Stimulated activated CD8-positive, alpha-beta memory T cell treated with anti-CD3 and anti-CD28 coated beads, Interleukin-4, amount 100 ng/mL, for 24 hours (primary cell): ENCODE measurements around the gene POLR3GL.
A peak's percentile ranks its signal among the peaks of the same experiment; 100 is the strongest.

Experiments used
- DNase-seq: peaks from one replicate; pipeline ENCODE4 v3.0.0-alpha.2; 2020; ENCODE audit warnings: low read depth

Gene POLR3GL

DNA sequence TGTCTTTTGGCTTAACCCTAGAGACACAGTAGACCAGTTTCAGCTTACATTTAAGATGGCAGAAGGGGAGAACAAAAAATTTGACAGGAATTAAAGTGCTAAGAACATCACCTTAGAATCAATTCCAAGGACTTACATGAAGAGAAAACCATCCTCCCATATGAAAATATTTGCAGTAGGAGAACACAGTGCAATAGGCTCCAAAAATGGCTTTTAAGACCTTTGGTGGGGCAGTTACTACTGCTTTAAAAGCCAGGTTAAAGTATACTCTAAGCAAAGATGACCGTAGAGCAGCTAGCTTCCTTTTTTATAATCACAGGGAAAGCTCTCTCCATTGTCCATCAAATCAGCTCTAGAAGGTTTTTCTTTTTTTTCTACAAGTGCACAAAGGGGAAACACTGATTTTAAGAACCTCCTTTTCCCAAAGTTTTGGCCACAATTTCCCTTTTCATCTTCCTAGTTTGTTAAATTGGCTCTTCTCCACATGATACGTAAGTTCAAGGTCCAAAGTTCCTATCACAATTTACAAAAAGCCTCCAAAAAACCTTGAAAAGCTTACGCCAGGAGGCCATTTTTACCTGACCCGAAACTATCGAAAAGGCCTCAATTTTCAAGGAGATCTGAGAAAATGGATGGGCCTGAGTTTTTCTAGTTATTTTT lies 28.6 kb downstream of the POLR3GL start:
- DNase-seq, result no peak

DNA sequence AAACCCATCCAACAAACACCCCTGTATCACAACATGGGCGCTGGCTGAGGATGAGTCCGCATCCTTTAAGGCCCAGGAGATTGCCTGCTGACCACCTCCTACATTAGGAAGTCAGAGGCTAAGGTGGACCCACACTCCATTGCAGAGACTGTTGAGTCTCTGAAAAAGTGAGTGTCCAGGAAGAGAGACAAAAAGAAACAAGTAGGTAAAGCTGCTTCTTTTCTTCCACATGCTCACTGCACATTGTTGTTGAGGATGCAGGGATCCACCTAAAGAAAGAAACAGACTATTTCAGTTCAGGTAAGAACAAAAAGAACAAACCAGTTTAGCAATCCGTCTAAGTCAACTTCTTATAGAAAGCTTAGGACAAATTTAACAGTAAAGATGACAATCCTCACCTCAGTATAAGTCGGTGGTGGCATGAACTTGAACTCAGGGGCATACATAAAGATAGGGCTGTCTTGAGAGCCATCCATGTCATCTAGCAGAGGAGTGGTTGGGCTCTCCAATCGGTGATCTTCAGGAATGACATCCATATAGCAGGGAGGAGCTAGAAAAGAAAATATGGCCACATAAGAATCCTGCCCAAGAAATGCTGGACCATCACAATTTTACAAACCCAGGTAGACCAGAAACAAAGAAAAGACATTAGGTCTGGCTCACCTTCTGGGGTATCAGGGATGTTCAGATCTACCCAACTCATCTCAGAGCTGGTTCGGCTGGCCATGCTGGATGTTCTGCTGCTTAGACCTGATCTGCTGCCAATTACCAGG lies 29.3 kb downstream of the POLR3GL start:
- DNase-seq, result no peak

DNA sequence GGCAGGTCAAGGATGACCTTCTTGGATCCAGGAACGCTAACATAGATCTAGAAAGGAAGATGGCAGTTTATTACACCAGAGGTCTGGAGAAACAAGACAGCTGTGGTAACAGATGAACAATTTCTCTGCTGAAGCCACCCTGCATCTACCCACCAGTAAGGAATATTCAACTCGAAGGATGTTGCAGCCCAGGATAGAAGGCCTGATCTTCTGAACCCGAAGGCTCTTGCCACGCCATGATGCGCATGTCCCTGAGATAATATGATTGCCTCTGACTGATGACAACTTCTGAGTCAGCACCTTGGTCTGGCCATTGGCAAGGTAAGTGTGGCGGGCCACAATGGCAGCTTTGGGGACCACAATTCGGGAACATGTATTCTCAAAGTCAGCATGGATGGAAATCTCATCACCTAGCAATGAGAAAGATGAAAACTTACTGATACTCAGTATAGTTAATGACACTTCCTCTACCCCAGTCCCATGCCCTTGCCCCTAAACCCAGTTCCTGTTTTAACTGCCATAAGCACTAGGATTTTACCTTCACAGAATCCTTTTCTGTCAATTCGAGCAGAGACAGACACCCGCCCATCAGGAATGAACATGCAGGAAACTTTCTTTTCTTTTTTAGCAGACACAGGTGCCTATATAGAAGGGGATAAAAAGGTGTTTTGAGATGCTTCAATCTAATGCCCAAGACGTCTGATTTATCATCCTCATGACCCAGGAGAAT lies 30.1 kb downstream of the POLR3GL start:
- DNase-seq, result no peak

DNA sequence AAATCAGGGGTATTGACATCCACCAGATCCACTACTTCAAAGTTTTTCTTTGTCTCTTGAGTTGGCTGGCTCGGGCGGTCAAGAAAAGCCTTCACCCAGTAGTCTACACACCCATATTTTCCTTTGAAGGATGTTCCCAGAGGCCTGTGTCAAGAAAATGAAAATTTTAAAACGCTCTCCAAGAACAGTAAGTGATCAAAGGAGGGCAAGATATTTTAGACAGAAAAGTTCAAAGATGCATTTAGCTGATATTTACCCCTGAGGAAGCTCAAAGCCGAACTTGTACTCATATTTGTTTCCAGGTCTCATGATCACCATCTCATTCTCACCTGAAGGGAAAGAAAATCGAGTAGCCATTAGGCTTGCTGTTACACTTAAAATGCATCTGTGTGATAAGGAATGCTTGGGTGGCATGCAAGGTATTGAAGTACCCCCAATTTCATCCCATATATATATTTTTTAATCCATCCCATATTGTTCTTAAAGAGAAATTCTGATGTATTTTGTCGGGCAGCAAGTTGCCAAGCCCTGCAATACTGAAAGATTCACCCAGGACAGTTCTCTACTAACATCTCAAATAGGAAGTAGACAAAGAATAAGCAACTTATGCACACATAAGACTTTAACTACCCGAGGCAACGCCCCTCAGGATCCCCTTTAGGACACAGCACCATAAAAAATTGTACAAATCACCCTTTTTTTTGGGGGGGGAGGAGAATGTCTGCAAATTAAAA lies 30.8 kb downstream of the POLR3GL start:
- DNase-seq, result no peak

DNA sequence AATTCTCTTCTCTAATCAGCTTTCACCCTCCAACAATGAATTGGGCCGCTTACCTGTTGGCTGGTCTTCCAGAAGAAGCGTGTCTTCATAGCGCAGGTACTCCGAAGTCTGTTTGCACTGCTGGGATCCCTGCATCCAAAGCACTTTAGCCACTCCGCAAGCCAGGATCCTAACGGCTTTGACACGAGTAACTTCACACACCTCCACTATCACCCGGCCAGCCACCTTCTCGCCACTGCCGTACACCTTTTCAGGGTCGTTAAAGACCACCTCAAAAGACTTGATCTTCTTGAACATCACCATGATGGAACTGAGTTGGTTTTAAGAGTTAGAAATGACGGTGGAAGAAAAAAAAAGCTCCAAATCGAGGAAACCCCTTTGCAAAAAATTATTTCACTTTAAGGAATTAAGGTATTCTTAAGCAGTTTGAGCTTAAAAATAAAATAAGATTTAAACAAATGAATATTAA lies 31.5 kb downstream of the POLR3GL start:
- DNase-seq, result no peak

DNA sequence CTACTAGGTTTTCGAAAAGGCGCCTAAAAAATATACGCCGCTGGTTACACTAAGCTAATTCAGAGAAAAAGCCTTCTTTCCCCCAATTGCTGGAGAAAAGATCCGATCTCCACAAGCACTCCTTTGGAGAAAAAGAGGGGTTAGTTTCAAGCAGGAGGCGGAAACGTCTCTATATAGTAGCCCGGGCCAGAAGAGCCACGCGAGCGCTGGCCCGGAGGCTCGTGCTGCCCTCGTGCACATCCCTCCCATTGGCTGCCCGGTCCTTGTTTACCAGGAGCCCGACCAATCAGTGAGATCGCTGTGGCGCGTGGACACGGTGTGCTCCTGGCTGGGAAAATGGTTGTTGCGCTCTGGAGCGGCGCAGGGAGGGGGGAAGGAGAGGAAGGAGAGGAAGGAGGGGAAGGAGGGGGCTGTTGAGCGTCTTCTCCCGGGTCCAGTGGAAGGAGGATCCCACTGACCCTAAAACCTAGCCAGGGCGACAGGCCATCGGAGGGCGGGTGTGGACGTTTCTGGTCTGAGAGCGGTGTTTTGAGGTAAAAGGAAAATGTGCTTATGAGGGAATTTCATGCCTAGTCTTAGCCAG lies 32.0 kb downstream of the POLR3GL start, which contains the start of gene TXNIP:
Gene TXNIP (minus strand): TSS at position 147 of the 583 bp plus-strand sequence. CDS start 313 bp downstream, outside the sequence.
- DNase-seq, result peak; percentile 94

DNA sequence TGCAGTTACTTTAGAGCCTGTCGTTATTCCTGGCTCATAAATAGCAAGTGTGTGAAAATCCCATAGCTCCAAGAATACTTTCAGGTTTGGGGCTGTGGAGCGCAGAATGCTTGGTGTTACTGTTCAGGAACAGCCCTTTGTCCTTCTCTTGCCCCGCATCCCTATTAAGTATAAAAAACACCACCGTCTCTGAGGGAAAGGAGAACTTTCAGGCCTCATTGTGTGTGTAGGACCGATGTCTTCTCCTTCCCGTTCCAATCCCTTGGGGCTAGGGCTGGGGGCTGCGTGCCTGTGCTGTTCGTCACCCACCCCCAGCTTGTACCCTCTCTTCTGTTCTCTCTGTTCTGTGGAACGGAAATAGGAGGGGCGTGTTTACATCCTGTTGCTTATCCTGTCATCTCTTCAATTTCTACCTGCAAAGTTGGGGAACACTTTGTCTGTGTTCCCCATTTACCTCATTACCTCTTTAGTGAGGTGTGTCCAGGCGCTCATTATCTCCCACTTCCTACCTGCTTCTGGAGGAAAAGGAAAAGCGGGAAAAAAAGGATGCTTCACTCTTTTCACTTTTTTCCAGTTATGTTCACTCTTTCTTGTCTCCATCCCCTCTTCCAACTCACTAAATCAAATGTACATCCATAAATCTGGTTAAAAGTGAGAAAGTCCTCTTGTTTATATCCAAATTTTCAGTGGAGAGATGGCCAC lies 32.7 kb downstream of the POLR3GL start:
- DNase-seq, result peak; percentile 32

DNA sequence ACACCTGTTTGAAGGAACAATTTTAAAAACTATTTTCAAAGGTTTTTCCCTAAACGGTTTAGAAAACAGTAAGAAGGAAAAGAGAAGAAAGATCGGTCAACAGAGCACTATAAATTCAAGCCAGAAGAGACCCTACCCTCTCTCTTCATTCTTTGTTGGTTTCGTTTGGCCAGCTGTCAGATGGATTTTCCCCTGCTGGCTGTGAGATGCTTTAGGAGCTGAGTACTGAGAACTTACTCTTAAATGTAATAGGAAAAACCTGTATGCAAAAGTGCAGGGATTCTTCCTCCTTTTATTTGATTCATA lies 33.2 kb downstream of the POLR3GL start:
- no peak for DNase-seq

DNA sequence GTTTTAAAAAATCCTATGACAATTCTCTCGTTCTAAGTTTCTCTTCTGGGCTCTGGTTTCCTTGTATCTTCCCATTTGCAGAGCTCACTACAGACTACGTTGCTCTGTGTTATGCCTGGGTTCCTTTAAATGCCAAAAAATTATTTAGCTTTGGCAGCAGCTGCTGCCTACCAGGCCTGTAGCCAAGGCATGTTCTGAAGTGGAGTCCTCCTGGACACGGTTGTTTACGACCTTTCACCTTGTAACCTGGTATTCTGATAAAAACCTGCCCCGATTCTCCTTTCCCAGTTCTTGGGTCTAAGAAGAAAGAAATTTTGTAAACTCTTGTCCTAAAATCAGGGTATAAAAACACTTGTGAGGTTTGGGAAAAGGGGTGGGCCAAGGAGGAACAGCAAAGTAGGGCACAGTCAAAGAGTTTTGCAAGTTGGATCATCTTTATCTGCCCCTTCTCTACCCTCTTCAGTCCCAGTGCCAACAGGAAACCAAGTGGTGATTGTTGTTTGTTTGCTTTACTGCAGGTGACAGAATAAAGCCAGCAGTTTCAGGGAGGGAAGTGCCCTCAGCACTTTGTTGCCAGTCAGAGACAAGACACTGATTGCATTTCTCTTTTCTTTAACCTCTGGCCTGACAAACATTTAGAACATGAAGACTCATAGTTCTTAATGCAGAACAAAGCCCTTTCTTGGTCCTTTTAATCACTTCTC lies 35.0 kb downstream of the POLR3GL start:
- no peak for DNase-seq

DNA sequence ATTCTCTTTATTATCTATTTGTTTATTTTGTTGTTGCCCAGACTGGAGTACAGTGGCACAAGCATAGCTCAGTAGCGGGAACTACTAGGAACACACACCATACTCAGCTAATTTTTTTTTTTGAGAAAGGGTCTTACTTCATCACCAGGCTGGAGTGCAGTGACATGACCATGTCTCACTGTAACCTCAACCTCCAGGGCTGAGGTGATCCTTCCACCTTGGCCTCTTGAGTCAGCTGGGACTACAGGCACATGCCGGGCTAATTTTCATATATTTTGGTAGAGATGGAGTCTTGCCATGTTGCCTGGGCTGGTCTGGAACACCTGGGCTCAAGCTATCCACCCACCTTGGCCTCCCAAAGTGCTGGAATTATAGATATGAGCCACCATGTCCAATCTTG lies 37.2 kb downstream of the POLR3GL start:
- DNase-seq, result no peak

DNA sequence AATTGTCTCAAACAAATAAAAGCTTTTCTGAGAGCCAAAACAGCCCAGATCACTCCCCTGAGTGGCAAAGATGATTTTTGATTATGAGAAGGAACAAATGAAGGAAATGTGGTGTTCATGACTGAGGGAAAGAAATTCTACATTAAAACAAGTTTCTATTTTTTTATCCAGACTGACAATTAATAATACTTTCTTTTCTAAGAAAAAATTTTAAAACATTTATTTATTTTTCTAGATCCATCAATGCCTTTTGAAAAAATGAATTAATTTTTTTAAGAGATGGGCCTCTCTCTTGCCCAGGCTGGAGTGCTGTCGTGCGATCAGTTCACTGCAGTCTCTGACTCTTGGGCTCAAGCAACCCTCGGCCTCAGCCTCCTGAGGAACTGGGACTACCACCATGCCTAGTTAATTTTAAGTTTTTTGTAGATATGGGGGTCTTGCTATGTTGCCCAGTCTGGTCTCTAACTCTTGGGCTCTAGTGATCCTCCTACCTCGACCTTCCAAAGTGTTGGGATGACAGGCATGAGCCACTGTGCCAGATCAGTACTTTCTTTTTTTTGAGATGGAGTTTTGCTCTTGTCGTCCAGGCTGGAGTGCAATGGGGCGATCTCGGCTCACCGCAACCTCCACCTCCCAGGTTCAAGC lies 43.1 kb downstream of the POLR3GL start:
- no peak for DNase-seq

DNA sequence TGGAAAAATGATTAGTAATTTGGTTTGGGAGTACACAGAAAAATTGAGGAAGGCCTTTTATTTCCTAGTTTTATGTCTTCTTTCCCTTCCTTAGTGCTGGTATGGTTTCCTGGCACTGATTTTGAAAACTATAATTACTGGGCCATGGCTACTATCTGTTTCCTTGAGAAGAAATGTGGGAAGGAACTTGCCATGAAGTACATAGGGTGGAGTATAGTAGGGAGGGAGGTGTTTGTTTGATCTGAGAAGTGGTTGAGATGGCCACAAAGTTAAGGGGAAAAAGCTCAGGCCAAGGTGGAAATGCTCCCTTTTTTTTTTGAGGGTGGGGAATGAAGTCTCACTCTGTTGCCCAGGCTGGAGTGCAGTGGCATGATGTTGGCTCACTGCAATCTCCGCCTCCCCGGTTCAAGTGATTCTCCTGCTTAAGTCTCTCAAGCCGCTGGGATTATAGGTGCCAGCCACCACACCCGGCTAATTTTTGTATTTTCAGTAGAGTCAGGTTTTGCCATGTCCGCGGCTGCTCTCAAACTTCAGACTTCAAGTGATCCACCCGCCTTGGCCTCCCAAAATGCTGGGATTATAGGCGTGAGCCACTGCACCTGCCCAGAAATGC lies 45.7 kb downstream of the POLR3GL start:
- no peak for DNase-seq

DNA sequence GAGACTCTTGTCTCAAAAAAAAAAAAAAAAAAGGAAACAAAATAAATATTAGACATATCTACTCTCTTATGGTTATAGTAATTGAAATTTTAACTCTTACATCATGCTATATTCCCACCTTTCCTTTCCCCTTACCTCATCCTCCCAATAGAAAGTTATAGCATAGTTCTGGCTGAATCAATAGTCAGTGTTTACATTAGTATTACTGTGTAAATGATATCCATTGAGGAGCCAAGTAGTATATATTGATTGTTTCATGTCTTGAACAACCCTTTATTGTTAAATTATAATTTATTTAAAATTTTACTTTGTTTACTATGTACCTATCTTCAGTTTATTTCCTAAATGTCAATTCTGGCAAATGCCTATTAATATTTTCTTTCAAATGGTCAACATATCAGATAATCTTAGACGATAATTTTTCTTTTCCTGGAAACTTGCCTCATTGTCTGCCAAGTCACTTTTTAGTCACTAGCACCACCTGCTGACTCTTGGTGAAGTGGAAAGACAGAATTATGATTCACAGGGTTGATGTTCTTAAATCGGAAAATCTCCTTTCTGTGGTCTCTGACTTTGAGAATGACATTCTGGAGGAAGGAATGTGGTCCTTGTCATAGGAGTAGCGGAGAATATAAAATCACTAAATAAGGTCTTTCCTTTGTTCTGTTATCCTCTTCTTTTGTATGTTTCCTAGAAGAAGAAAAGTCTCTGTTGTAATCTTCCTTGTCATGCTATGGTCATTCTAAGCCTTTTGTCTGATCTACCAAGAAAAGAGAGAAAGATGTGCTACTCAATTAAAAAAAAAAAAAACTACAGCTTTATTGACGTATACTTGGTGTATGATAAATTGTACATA lies 48.4 kb downstream of the POLR3GL start:
- no peak for DNase-seq

DNA sequence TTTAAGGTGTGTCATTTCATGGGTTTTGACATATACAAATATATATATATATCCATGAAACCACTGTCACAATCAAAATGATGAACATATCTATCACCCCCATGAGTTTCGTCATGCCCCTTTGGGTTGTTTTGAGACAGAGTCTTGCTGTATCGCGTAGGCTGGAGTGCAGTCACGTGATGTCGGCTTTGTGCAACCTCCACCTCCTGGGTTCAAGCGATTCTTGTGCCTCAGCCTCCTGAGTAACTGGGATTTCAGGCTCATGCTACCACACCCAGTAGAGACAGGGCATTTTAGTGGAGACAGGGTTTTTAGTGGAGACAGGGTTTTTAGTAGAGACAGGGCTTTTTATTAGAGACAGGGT lies 49.1 kb downstream of the POLR3GL start:
- DNase-seq, result no peak

DNA sequence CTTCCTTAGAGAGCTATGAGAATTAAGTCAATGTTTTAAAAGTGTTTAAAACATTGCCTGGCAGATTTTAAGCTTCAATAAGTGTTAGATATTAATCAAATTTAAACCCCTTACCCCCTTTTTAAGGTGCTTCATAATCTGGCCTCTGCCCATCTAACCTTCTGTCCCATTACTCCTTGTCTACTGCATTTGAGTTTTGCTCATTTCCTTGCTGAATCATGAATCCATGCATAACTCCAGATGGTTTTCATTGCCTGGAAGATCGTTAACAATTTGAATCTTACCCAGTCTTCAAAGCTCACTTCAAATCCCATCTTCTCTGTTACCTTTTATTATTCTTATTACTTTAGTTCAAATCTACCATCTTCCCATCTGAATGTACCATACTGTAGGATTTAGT lies 52.4 kb downstream of the POLR3GL start:
- no peak for DNase-seq

DNA sequence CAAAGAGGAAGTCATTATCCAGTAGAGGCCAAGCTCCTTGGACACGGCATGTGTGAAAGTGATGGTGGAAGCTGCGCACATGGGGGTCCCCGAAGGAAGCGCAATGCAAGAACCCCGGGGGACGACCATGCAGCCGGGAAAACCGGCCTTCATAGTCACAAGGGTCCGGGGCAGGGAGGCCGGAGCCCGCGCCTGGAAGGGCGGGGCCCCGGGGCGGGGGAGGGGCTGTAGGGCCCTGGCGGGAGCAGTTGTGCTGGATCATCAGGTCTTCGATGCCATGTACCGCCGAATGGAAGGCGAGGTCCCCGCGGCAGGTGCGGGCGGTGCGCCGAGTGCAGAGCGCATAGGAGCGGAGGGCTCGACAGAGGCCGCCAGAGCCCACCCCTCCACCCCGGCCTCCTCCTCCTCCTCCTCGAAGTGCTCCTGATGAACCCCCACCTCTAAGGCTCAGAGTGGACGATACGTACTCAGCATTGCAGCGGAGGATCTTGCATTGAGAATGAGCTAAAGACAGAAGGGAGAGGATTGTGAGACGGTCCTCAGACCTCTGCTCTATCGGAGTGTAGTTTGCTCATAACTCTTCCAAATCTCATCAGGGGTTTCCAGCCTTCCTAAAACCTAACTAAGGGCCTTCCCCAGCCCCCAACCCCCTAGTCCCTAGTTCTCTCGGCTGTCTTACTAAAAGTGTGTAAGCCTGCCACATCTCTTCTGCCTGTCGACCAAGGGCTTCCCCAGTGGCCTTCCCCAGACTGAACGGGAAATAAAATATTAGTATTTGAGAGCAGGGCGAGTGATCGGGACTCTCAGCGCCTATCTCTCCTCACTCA lies 55.0 kb downstream of the POLR3GL start:
- no peak for DNase-seq

DNA sequence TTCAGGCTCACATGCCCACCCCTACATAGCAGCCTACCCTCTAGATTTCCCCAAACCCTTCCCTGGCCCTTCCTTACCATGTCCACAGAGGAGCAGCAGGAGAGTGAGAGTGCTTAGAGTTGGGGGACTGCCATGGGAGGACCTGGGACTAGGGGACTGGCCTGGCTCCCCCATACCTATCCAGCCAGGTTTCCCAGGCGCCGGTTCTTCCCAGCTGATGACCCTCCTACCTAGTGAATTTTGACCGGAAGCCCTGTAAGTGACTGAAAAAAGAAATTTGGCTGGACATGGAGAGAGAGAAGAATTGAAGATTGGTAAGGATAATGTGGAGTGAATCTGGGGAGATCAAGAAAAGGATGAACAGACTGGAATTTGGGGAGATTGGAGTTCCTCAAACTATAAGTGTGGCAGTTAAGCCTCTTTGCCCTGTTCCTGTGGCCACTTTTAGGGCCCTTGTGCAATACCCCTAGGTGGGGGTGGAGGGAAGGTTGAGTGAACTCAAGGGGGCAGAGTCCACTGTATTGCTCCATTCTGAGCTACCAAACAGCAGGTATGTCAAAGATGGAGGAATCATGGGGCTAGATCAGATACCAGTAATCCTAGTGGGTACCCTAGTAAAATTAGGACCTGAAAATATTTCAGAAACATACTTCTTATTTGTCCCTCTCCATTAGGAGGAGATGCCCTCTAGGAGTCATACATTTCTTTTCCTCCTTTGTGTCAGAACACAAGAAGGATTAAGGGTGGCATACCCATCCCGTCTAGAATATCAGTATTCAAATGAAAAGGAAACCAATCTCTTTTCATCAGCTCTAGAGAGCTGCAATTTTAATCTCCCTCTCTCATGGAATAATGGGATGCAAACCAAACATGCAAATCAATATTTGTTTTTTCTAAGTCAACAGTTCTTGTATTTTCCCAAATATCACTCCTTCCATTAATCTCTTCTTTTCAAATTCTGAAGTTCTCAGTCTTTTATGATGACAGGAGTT lies 55.9 kb downstream of the POLR3GL start:
- no peak for DNase-seq
